HepG2 (cell line): Measurements from ENCODE around the gene CAMKK1. TPM values are rescaled to one million over a fixed set of nuclear protein-coding genes. Genes with fewer than 3 reads are reported as not detected.

Experiments
- AHR ChIP-seq: IDR thresholded peaks from 2 replicates; pipeline ENCODE4 v1.6.1; 2018; ENCODE audit warnings: missing genetic modification reagents, missing compliant biosample characterization
- ARHGAP35 ChIP-seq: sonication (generic); formaldehyde crosslinking; IDR thresholded peaks from 2 replicates; pipeline ENCODE4 v1.9.0; 2022; ENCODE audit warnings: mild to moderate bottlenecking, inconsistent platforms, moderate library complexity, missing genetic modification reagents, borderline replicate concordance
- GABPB1 ChIP-seq: IDR thresholded peaks from 2 replicates; pipeline ENCODE4 v1.6.1; 2016; ENCODE audit warnings: mild to moderate bottlenecking, missing genetic modification reagents, moderate library complexity, missing compliant biosample characterization
- HNRNPLL ChIP-seq: fragments of 200-400 bp; formaldehyde crosslinking; IDR thresholded peaks from 2 replicates; pipeline ENCODE4 v1.6.1; 2017; ENCODE audit warnings: mild to moderate bottlenecking, low read depth, low read length; ENCODE audit not compliant: poor library complexity, severe bottlenecking
- LCORL ChIP-seq, 2 experiments: fragments of 450-650 bp in 1 of 2; sonication (generic) in 1 of 2; formaldehyde crosslinking in 1 of 2; IDR thresholded peaks; 2 replicates each; pipeline versions ENCODE4 v1.5.0 to v1.6.1; 2017 to 2020; ENCODE audit warnings: antibody characterized with exemption in 1 of 2, missing genetic modification reagents in 1 of 2
- NR2C2 ChIP-seq: sonication (generic); formaldehyde crosslinking; IDR thresholded peaks from 2 replicates; pipeline ENCODE4 v1.4.0; 2020; ENCODE audit warnings: missing genetic modification reagents, mild to moderate bottlenecking, moderate library complexity, borderline replicate concordance
- TBL1XR1 ChIP-seq: fragments of 150-350 bp; IDR thresholded peaks from 2 replicates; pipeline ENCODE4 v1.6.1; 2014; ENCODE audit warnings: borderline replicate concordance, low read length; ENCODE audit not compliant: partially characterized antibody
- ZNF251 ChIP-seq: sonication (generic); formaldehyde crosslinking; IDR thresholded peaks from 2 replicates; pipeline ENCODE4 v1.9.0; 2021; ENCODE audit warnings: mild to moderate bottlenecking, missing genetic modification reagents
- ZNF557 ChIP-seq: sonication (generic); formaldehyde crosslinking; IDR thresholded peaks from 2 replicates; pipeline ENCODE4 v1.4.0; 2020; ENCODE audit warnings: missing genetic modification reagents
- ZNF670 ChIP-seq: sonication (generic); formaldehyde crosslinking; IDR thresholded peaks from 2 replicates; pipeline ENCODE4 v1.8.0; 2022; ENCODE audit warnings: mild to moderate bottlenecking, missing genetic modification reagents, borderline replicate concordance
- ZNF75D ChIP-seq: sonication (generic); formaldehyde crosslinking; IDR thresholded peaks from 2 replicates; pipeline ENCODE4 v1.8.1; 2023; ENCODE audit warnings: missing genetic modification reagents, mild to moderate bottlenecking, borderline replicate concordance
- polyA plus RNA-seq, 8 experiments: library from polyadenylated mRNA; depleted of rRNA in 3 of 8; stranded (reverse) in 7 of 8; unstranded in 1 of 8; fragments of >200 nt; fragmentation: Illumina TruSeq in 4 of 8; extraction: Trizol in 4 of 8; gene quantifications; 2 replicates each; pipeline versions ENCODE4 v1.2.1 to v1.2.3, GENCODE V29; 2011 to 2016; ENCODE audit warnings: low read depth in 4 of 8, missing spikeins in 1 of 8, mixed read lengths in 1 of 8; ENCODE audit not compliant: insufficient read depth in 1 of 8
- total RNA-seq, 5 experiments: library from RNA; depleted of rRNA; stranded (reverse); fragments of >200 nt; fragmentation: Illumina TruSeq; extraction: Trizol; gene quantifications; 2 replicates each; pipeline ENCODE4 v1.2.3, GENCODE V29; 2016; ENCODE audit warnings: low read depth in 1 of 5
- TF ChIP-seq, protein P1 (sequence below): IDR thresholded peaks from 2 replicates; pipeline ENCODE4 v1.6.1; 2016; ENCODE audit warnings: mild to moderate bottlenecking
- TF ChIP-seq, protein P2 (sequence below): sonication (generic); IDR thresholded peaks from 2 replicates; pipeline ENCODE4 v1.6.1; 2016; ENCODE audit warnings: low read depth, borderline replicate concordance
- TF ChIP-seq, protein P3 (sequence below): sonication (generic); formaldehyde crosslinking; IDR thresholded peaks from 2 replicates; pipeline ENCODE4 v1.4.0; 2020; ENCODE audit warnings: missing genetic modification reagents
- TF ChIP-seq, protein P4 (sequence below): sonication (generic); formaldehyde crosslinking; IDR thresholded peaks from 2 replicates; pipeline ENCODE4 v1.8.0; 2022; ENCODE audit warnings: mild to moderate bottlenecking, missing genetic modification reagents, moderate library complexity
- TF ChIP-seq, protein P5 (sequence below): sonication (generic); formaldehyde crosslinking; IDR thresholded peaks from 2 replicates; pipeline ENCODE4 v1.8.0; 2022; ENCODE audit warnings: missing genetic modification reagents, mild to moderate bottlenecking, borderline replicate concordance
- TF ChIP-seq, protein P6 (sequence below): sonication (generic); formaldehyde crosslinking; IDR thresholded peaks from 2 replicates; pipeline ENCODE4 v1.4.0; 2020; ENCODE audit warnings: mild to moderate bottlenecking, missing genetic modification reagents
- TF ChIP-seq, protein P7 (sequence below): sonication (generic); formaldehyde crosslinking; IDR thresholded peaks from 2 replicates; pipeline ENCODE4 v1.8.0; 2022; ENCODE audit warnings: mild to moderate bottlenecking, missing genetic modification reagents

CAMKK1 gene
- total and polyA plus RNA-seq, 2 of the 13 experiments (the other 11 are each of a cell fraction or from before 2014, with no cell fraction given): 1.5 to 1.6 TPM

DNA sequence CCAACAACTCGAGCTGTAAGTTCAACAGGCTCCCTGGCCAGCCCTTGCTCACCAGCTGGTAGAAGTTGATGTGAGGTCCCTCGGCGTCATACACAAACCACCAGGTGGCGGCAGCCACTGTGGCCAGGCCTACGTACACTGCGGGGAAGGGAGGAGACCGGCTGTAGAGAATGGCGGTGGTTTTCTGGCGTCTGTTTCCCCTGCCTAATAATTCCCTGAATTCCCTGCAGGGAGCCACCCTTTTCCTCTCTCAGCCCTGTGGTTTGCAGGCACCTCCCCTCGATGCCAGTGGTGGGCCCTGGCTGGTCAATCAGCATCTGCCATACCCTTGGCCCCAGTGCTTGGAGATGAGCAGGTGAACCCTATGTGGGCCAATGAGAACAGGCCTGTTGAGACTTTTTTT is 42.3 kb upstream of the CAMKK1 start (continued):
- TF ChIP-seq, protein P1, sequence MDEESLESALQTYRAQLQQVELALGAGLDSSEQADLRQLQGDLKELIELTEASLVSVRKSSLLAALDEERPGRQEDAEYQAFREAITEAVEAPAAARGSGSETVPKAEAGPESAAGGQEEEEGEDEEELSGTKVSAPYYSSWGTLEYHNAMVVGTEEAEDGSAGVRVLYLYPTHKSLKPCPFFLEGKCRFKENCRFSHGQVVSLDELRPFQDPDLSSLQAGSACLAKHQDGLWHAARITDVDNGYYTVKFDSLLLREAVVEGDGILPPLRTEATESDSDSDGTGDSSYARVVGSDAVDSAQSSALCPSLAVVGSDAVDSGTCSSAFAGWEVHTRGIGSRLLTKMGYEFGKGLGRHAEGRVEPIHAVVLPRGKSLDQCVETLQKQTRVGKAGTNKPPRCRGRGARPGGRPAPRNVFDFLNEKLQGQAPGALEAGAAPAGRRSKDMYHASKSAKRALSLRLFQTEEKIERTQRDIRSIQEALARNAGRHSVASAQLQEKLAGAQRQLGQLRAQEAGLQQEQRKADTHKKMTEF (CRISPR knock-in tag): no peak
- TF ChIP-seq, protein P2, sequence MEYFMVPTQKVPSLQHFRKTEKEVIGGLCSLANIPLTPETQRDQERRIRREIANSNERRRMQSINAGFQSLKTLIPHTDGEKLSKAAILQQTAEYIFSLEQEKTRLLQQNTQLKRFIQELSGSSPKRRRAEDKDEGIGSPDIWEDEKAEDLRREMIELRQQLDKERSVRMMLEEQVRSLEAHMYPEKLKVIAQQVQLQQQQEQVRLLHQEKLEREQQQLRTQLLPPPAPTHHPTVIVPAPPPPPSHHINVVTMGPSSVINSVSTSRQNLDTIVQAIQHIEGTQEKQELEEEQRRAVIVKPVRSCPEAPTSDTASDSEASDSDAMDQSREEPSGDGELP: peak; percentile 72; the same call in 1 of the 2 replicates
- TF ChIP-seq, protein P3, sequence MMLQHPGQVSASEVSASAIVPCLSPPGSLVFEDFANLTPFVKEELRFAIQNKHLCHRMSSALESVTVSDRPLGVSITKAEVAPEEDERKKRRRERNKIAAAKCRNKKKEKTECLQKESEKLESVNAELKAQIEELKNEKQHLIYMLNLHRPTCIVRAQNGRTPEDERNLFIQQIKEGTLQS (CRISPR knock-in tag): no peak
- TF ChIP-seq, protein P4, sequence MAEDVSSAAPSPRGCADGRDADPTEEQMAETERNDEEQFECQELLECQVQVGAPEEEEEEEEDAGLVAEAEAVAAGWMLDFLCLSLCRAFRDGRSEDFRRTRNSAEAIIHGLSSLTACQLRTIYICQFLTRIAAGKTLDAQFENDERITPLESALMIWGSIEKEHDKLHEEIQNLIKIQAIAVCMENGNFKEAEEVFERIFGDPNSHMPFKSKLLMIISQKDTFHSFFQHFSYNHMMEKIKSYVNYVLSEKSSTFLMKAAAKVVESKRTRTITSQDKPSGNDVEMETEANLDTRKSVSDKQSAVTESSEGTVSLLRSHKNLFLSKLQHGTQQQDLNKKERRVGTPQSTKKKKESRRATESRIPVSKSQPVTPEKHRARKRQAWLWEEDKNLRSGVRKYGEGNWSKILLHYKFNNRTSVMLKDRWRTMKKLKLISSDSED (CRISPR knock-in tag): no peak
- TF ChIP-seq, protein P5, sequence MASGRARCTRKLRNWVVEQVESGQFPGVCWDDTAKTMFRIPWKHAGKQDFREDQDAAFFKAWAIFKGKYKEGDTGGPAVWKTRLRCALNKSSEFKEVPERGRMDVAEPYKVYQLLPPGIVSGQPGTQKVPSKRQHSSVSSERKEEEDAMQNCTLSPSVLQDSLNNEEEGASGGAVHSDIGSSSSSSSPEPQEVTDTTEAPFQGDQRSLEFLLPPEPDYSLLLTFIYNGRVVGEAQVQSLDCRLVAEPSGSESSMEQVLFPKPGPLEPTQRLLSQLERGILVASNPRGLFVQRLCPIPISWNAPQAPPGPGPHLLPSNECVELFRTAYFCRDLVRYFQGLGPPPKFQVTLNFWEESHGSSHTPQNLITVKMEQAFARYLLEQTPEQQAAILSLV (CRISPR knock-in tag): no peak
- TF ChIP-seq AHR (CRISPR knock-in tag): no peak
- no peak for TF ChIP-seq NR2C2 (CRISPR knock-in tag)
- no peak for TF ChIP-seq ZNF251 (CRISPR knock-in tag)
- no peak for TF ChIP-seq ZNF557 (CRISPR knock-in tag)
- TF ChIP-seq TBL1XR1: no peak
- no peak for TF ChIP-seq ZNF670 (CRISPR knock-in tag)
- no peak for TF ChIP-seq GABPB1 (CRISPR knock-in tag)
- TF ChIP-seq HNRNPLL: peak; percentile 91
- TF ChIP-seq, protein P6, sequence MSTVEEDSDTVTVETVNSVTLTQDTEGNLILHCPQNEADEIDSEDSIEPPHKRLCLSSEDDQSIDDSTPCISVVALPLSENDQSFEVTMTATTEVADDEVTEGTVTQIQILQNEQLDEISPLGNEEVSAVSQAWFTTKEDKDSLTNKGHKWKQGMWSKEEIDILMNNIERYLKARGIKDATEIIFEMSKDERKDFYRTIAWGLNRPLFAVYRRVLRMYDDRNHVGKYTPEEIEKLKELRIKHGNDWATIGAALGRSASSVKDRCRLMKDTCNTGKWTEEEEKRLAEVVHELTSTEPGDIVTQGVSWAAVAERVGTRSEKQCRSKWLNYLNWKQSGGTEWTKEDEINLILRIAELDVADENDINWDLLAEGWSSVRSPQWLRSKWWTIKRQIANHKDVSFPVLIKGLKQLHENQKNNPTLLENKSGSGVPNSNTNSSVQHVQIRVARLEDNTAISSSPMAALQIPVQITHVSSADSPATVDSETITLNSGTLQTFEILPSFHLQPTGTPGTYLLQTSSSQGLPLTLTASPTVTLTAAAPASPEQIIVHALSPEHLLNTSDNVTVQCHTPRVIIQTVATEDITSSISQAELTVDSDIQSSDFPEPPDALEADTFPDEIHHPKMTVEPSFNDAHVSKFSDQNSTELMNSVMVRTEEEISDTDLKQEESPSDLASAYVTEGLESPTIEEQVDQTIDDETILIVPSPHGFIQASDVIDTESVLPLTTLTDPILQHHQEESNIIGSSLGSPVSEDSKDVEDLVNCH (CRISPR knock-in tag): no peak
- TF ChIP-seq ARHGAP35 (CRISPR knock-in tag): no peak
- no peak for TF ChIP-seq LCORL (IDR thresholded peaks at IDR 0.05)
- 0 out of 2 replicates have a peak, but pooled peaks have one; percentile 31 for TF ChIP-seq LCORL (CRISPR knock-in tag; IDR thresholded peaks at IDR 0.05)
- TF ChIP-seq, protein P7, sequence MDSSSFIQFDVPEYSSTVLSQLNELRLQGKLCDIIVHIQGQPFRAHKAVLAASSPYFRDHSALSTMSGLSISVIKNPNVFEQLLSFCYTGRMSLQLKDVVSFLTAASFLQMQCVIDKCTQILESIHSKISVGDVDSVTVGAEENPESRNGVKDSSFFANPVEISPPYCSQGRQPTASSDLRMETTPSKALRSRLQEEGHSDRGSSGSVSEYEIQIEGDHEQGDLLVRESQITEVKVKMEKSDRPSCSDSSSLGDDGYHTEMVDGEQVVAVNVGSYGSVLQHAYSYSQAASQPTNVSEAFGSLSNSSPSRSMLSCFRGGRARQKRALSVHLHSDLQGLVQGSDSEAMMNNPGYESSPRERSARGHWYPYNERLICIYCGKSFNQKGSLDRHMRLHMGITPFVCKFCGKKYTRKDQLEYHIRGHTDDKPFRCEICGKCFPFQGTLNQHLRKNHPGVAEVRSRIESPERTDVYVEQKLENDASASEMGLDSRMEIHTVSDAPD (CRISPR knock-in tag): no peak
- no peak for TF ChIP-seq ZNF75D (CRISPR knock-in tag)
